HG02938 (cell line): Measurements from ENCODE around the gene WDR55.
"Not testable (repeated sequence)": the region's sequence is repeated elsewhere in the genome, so short reads cannot be mapped to it uniquely, and the experiment has no call there.

Source experiments
- ATAC-seq: cut with Tn5 transposase; IDR thresholded peaks from one replicate; pipeline ENCODE4 v1.9.1; 2021; ENCODE audit warnings: mild to moderate bottlenecking, moderate library complexity; ENCODE audit not compliant: unreplicated experiment

WDR55 gene

GRCh38 chr5:140647042-140647419, 17.7 kb upstream of the WDR55 start:
- peak; percentile 26 for ATAC-seq

- no peak for ATAC-seq
Observed at GRCh38 chr5:140658870-140659269, 5.8 kb upstream of the WDR55 start.

GRCh38 chr5:140660371-140660770, 4.3 kb upstream of the WDR55 start:
- ATAC-seq, result not testable (repeated sequence)

DNA sequence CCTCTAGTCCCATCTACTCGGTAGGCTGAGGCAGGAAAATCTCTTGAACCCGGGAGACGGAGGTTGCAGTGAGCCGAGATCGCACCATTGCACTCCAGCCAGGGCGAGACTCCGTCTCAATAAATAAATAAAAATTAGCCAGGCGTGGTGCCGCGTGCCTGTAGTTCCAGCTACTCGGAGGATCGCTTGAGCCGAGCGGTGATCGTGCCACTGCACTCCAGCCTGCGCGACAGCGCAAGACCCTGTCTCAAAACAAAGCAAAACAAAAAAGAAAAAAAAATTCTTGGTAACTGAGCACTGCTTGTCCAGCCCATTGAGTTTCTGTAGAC, 710 bp upstream of the WDR55 start:
- no peak for ATAC-seq

DNA sequence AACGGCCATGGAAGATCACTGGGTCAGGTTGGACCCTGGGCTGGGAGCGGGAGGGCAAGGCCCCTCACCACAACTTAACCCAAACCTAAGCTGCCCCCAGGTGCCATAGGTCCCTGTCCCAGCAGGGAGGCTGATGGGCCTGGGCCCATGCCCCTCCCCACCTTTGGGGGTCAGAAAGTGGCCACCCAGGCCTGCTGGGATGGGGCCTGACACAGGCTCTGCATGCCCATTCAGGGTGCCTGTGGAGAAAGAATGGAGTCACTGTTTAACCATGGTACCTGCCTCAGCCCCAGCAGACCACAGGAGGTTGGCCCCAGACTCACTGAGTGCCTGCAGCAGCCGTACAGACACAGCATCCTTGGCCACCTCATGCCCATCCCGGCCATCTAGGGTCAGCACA, 6.3 kb downstream of the WDR55 start:
- not testable (repeated sequence) for ATAC-seq

GRCh38 chr5:140671472-140672125, 6.9 kb downstream of the WDR55 start:
- ATAC-seq, result no peak

DNA sequence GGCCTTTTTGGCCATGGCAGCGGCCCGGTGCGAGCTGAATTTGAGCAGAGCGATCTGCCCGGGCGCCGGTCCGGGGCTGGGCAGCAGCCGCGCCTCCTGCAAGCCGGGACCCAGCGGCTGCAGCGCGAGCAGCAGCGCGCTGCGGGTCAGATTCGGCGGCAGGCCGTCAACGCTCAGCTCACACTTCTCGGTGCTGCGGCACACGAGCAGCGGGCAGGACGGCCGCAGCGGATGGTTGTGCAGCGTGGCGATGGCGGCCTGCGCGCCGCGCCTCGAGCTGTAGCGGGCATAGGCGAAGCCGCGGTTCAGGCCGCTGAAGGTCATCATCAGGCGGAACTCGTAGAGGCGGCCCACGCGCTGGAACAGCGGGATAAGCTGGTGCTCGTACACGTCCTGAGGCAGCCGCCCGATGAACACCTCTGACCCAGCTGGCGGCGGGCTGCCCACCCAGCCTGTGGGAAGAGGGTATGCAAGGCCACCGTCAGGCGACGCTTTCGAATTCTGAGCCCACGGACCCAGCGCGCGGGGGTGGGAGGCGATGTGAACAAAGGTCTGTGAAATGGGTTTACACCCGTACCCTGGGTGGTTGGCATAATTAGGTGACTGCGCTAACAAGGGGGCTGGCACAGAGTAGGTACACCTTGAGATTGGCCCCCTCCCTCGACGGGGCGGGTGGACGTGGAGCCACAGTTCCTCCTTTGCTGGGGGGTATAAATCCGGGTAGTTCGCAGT, 7.9 kb downstream of the WDR55 start:
- no peak for ATAC-seq

GRCh38 chr5:140673187-140673976, 8.7 kb downstream of the WDR55 start, which contains the start of gene DND1:
DND1 (minus strand) TSS chr5:140673576; CDS start chr5:140673542, 34 bp downstream.
- no peak for ATAC-seq

- ATAC-seq, result no peak
Observed at GRCh38 chr5:140674211-140674610, 9.5 kb downstream of the WDR55 start.

DNA sequence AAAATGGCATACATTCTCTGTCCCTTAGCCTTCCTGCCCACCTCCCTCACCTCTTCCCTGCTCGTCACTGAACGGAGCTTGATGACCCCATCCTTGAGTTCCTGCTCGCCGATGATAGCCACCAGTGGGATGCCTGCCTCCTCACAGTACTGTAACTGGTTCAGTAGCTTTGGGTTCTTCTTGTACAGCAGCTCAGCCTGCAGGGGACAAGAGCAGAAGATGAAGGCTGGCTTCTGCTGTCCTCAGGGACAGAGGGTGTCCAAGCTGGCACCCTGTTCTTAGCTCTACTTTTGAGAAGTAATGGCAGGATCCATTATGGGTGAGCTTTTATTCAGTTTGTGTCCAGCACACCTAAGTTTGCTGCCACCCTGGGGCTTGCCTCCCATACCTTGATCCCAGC, 9.9 kb downstream of the WDR55 start:
- ATAC-seq, result no peak

DNA sequence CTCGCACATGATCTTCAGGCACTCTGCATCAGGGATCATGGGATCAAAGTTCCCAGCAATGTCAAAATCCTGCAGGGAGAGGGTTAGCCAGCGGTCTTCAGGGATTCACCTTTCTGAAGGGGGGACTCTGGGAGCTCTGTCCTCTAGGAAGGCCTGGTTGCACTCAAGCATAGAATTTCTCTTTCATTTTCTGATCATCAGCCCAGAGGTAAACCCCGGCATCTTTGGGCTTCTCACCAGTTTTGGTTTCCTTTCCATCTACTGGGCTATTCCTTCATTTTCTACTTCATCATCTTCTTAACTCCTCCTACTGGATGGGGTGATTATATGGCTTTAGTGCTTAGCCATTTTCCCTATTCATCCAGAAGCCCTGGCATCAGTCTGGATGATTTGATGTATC, 13.2 kb downstream of the WDR55 start:
- ATAC-seq, result peak; percentile 70

GRCh38 chr5:140678993-140679392, 14.3 kb downstream of the WDR55 start:
- no peak for ATAC-seq

- ATAC-seq, result no peak
Observed at GRCh38 chr5:140690376-140690932, 25.8 kb downstream of the WDR55 start.

DNA sequence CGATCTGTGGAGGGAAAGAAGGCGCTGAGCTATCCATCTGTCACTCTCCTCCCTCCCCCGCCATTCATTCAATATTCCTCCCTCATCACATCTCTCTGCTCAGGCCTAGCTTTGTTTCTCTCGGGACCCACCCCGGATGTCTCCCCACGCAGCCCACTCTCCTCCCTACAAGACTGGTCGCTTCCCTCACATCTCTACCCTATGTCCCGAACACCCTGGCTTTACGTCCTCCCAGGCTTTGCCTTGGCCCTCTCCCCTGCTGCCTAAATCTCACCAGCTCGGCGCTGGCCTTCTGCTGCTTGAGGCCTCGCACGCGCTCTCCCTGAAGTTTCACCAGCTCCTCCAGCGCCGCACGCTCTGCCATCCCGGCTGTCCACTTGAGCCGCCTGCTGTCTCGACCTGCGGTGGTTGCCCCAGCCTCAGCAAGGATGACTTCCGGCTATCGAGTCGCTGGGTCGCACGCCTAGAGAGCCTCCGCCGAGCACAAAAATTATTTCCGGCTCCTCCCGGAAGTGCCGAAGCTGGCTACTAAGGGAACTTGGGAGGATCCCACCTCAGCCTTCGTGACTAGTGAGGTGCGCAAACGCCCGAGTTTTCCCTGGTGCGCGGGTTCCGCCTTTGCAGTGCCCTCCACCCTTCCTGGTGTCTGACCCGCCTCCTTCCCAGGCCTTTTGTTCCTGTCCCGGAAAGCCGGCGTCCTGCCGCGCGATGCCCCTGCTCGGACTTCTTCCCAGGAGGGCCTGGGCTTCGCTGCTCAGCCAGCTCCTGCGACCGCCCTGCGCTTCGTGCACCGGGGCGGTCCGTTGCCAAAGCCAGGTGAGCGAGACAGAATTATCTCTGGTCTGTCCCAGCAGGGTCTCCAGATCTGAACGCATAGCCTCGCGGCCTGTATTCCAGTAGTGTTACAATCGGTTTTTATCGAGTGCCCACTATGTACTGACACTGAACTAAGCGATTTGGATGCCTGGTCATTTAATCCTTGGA, 26.5 kb downstream of the WDR55 start, which contains the start of the genes HARS1 and HARS2:
TSS of gene HARS1 (minus strand) at position 430 of the 984 bp plus-strand sequence. CDS start at position 364, 66 bp downstream.
TSS of gene HARS2 (plus strand) at position 515 of the 984 bp plus-strand sequence. CDS start at position 709, 194 bp downstream.
- ATAC-seq, result peak; percentile 96

DNA sequence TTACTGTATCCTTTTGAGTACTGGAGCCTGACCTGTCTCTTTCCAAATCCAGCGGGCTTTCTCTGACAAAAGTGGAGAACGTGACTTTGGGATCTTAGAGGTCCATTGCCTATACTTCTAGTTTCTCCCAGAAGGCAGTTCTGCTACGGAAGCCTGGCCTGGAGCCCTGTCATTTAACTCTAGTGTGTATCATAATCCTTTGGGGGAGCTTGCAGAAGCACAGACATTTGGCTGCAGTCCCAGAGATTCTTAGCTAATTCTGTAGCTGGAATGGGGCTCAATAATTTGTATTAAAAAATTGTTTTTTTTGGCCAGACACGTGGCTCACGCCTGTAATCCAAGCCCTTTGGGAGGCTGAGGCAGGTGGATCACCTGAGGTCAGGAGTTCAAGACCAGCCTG, 29.6 kb downstream of the WDR55 start:
- ATAC-seq, result no peak

DNA sequence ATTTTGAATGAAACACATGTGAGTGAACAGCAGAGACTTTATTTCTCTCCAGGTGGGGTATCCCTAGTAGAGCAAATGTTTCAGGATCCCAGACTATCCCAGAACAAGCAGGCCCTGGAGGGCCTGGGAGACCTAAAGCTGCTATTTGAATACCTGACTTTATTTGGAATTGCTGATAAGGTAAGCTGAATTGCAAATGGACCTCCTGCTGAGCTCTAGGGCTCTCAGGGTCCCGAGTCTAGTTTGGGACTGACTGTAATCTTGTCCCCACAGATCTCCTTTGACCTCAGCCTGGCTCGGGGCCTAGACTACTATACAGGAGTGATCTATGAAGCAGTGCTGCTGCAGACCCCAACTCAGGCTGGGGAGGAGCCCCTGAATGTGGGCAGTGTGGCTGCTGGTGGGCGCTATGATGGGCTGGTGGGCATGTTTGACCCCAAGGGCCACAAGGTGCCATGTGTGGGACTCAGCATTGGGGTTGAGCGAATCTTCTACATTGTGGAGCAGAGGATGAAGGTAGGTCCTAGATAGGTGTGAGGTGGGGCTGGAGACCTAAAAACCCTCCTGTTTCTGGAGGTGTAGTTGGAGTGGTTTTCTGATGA, 32.3 kb downstream of the WDR55 start:
- no peak for ATAC-seq

DNA sequence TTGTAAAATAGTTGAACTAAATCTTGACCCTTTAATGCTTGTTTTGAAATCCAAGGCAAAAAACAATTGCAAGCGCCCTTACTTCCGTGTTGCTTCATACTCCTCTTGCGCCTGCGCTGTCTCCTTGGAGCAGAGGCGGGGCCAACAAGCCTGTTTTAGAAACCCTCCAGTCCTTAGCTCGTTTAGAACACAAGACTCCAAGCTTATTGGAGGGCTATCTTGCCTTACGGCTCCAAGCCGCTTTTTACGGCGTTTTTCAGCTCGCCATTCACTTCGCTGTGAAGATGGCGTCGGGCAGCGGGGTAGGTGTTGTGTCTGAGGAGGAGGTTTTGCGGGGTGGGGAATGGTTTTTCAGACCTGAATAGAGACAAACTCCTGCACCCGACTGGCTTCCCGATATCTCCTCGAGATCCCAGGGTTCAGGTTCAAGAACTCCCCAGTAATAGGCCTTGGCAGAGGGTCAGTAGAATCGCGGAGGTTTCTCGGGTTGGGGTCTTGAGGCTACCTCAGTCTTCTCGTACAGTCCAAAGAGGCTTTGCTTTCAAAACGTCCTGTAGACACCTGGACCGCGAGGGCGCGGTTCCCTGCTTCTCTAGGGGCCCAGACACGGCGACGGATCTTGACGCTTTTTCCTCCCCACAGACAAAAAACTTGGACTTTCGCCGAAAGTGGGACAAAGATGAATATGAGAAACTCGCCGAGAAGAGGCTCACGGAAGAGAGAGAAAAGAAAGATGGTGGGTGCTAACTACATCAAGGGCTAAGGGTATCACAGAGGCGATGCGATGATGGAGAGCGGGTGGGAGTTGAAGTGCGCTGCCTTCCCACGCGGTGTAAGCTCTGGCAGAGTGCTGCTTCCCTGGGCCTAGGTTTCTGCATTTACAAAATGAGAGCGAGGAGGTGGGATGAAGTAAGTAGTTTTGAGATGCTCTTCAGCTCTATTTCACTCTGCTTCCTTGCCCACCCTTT, 35.8 kb downstream of the WDR55 start, which contains the start of gene ZMAT2:
TSS of gene ZMAT2 (plus strand) at position 271 of the 968 bp plus-strand sequence. CDS start at position 285, 14 bp downstream.
- peak; percentile 93 for ATAC-seq

GRCh38 chr5:140707812-140708211, 43.1 kb downstream of the WDR55 start:
- no peak for ATAC-seq
